ENCODE results near the gene RAB43. TPM values are rescaled to one million over a fixed set of nuclear protein-coding genes. Genes with fewer than 3 reads are reported as not detected.

The RAB43 gene
- polyA plus RNA-seq, 1 of the 3 experiments (the other 2 are of a cell fraction), result 9.5 TPM

DNA sequence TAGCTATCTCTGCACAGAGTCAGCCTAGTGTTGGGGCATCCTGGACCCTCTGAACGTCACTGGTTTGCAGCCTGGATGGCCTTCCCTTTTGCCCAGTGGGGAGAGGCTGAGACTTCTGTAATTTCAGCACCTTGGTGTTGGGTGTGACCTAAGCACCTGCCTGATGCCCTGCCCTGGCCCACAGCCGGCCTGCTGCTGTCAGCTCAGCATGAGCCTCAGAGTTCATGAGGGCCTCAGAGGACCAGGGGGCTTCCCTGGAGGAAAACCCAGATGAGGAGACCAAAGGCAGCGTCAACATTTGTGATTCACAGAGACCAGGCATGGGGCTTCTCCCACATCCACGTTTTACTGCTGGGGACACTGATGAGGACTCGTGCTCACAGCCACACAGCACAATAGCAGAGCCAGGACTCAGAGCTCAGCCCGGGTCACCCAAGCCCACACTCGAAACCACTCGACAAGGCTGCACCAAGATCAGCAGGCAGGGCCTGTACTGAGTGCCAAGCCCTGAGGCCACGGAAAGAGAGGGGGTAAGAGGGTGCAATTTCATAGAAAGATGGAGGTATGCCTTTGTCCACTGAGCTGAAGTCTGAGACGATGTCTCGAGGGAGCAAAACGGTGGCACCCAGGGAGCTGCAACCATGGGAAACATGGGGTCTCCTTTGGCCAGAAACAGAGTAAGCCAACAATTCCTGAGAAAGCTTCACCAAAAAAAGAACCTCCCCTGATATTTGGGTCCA lies 70.9 kb downstream of the RAB43 start (continued):
- TF ChIP-seq MEF2A (IDR thresholded peaks at IDR 0.05; ENCODE audit: borderline replicate concordance, low read depth), result no peak

DNA sequence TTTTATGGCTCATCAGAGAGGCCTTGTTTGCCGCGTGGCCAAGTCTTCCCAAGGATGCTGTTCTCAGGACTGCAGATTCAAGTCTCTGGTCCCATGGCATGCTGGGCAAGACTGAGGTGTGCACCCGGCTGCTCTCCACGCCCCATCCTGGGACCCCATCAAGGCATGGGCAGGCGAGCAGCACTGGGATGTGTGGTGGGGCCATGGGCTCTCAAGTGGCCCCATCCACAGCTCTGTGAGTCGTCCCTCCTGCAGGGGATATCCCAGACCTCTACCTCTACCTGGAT lies 74.1 kb downstream of the RAB43 start:
- DNase-seq, result no peak
- 92% methylated on average over 2 of the region's 6 CpGs for WGBS (ENCODE audit: low lambda C conversion rate)
- ChIA-PET CTCF (interaction anchor here (1.2 to 1.5 kb wide), 2 partner anchors 21 to 77 kb away, joined by 5 read pairs; no protein-coding TSS in a partner anchor), POLR2A (no interaction called here)
- Histone ChIP-seq H3K27me3 (ENCODE audit: insufficient read depth) (no peaks in the 10 kb centered on the region), H3K9me3 (0 out of 2 replicates have a peak, but pooled peaks cover 3% of the 10 kb centered on the region), H2AFZ (ENCODE audit: low read depth) (no peak overlapping the region), H3K9me2 (no peaks in the 10 kb centered on the region), H3K36me3 (replicated peaks in 1 of 2; ENCODE audit: control insufficient read depth in 1 of 2, insufficient read depth in 2 of 2, low read length in 1 of 2) (no peaks in the 10 kb centered on the region), H3F3A (replicated peaks; ENCODE audit: insufficient read depth) (no peaks in the 10 kb centered on the region), H3K4me1 (ENCODE audit: control insufficient read depth in 1 of 2, insufficient read depth in 2 of 2, low read depth in 1 of 2, low read length in 1 of 2) (peaks cover 0 to 7% of the 10 kb centered on the region in 2 experiments; a peak in 1 of 4 replicates), H3K27ac (ENCODE audit: low read depth in 2 of 2, low read length in 1 of 2) (no peak overlapping the region), H4K20me1 (ENCODE audit: insufficient read depth) (no peaks in the 10 kb centered on the region), H3K4me3 (ENCODE audit: low read depth in 2 of 2, low read length in 1 of 2) (no peak overlapping the region), H3K79me2 (ENCODE audit: insufficient read depth) (no peaks in the 10 kb centered on the region), H3K9ac (no peak overlapping the region), H3K4me2 (no peak overlapping the region)
- TF ChIP-seq SMC3 (IDR thresholded peaks at IDR 0.05; ENCODE audit: low read depth, low read length), result no peak
- TF ChIP-seq TAF1 (IDR thresholded peaks at IDR 0.05; ENCODE audit: borderline replicate concordance, low read depth, low read length), result no peak
- TF ChIP-seq TCF12 (IDR thresholded peaks at IDR 0.05), result no peak
- no peak for TF ChIP-seq GABPA (IDR thresholded peaks at IDR 0.05; ENCODE audit: low read depth)
- TF ChIP-seq RXRA (IDR thresholded peaks at IDR 0.05; ENCODE audit: borderline replicate concordance, low read depth), result no peak
- TF ChIP-seq EZH2phosphoT487 (IDR thresholded peaks at IDR 0.05; ENCODE audit: borderline replicate concordance, low read depth), result no peak
- TF ChIP-seq JUND (IDR thresholded peaks at IDR 0.05), result no peak

DNA sequence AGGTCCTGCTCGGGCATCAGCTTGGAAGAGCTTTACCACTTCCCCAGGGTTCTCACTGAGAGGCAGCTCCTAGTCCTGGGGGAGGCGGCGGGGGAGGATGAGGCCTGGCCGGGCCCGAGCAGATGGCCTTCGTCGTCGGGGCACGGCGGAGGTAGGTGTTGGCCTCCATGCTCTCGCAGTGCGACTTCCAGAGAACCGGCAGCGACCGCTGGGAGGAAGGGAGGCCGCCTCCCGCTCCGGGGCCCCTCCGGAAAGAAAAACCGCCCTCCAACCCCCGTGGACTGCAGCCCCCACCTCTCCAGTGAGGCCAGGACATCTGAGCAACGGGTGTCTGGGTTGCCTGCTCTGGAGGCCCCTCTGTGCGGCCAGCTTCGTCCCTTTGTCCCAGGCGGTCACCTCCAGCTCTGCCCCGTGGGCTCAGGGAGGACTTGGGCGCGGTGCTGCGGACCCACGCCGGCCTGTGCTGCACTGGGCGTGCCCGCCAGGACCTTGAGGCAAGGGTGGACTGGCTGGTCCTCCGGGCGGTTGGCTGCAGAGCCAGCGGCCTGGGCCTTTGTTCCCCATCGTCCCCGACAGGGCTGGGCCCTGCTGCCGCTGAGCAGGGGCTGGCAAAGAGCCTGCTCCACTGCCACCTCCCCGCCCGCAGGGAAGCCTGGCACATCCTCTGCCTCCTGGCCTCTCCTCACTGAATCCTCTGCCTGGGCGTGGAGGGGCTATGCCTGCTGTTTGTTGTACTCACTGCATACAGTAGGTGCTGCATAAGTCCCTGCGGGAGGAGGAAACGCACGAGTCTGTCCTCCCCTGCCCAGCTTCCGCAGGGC lies 74.7 kb downstream of the RAB43 start:
- Histone ChIP-seq H3K9me2 (no peaks in the 10 kb centered on the region), H3F3A (replicated peaks; ENCODE audit: insufficient read depth) (no peaks in the 10 kb centered on the region), H3K4me1 (ENCODE audit: control insufficient read depth in 1 of 2, insufficient read depth in 2 of 2, low read depth in 1 of 2, low read length in 1 of 2) (peaks cover 0 to 2% of the 10 kb centered on the region in 2 experiments; a peak in 1 of 4 replicates), H3K36me3 (replicated peaks in 1 of 2; ENCODE audit: control insufficient read depth in 1 of 2, insufficient read depth in 2 of 2, low read length in 1 of 2) (no peaks in the 10 kb centered on the region), H3K27me3 (ENCODE audit: insufficient read depth) (peaks cover 3% of the 10 kb centered on the region; the same call in 1 of the 2 replicates), H3K4me3 (ENCODE audit: low read depth in 2 of 2, low read length in 1 of 2) (no peak overlapping the region), H3K79me2 (ENCODE audit: insufficient read depth) (no peaks in the 10 kb centered on the region), H3K9me3 (0 out of 2 replicates have a peak, but pooled peaks cover 3% of the 10 kb centered on the region), H3K4me2 (no peak overlapping the region), H3K27ac (ENCODE audit: low read depth in 2 of 2, low read length in 1 of 2) (no peak overlapping the region), H4K20me1 (ENCODE audit: insufficient read depth) (no peaks in the 10 kb centered on the region), H3K9ac (no peak overlapping the region), H2AFZ (ENCODE audit: low read depth) (no peak overlapping the region)
- POLR2A ChIA-PET, result no interaction called here
- DNase-seq, result no peak
- CTCF ChIA-PET, result interaction anchor here (1.0 to 1.5 kb wide), 2 partner anchors 10 to 77 kb away, joined by 4 to 5 read pairs; no protein-coding TSS in a partner anchor
- 88% methylated on average over 11 of the region's 46 CpGs for WGBS (ENCODE audit: low lambda C conversion rate)
- no peak for TF ChIP-seq RXRA (IDR thresholded peaks at IDR 0.05; ENCODE audit: borderline replicate concordance, low read depth)
- TF ChIP-seq, protein P1, sequence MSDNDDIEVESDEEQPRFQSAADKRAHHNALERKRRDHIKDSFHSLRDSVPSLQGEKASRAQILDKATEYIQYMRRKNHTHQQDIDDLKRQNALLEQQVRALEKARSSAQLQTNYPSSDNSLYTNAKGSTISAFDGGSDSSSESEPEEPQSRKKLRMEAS (IDR thresholded peaks at IDR 0.05; ENCODE audit: low read depth), result no peak
- no peak for TF ChIP-seq POLR2AphosphoS5 (IDR thresholded peaks at IDR 0.05; ENCODE audit: low read depth, low read length)
- TF ChIP-seq TAF1 (IDR thresholded peaks at IDR 0.05; ENCODE audit: borderline replicate concordance, low read depth, low read length), result no peak
- TF ChIP-seq SMC3 (IDR thresholded peaks at IDR 0.05; ENCODE audit: low read depth, low read length), result no peak
- TF ChIP-seq JUND (IDR thresholded peaks at IDR 0.05), result no peak
- TF ChIP-seq MEF2A (IDR thresholded peaks at IDR 0.05; ENCODE audit: borderline replicate concordance, low read depth), result no peak
- no peak for TF ChIP-seq FOXJ3 (CRISPR knock-in tag; IDR thresholded peaks at IDR 0.05)
- TF ChIP-seq, protein P2, sequence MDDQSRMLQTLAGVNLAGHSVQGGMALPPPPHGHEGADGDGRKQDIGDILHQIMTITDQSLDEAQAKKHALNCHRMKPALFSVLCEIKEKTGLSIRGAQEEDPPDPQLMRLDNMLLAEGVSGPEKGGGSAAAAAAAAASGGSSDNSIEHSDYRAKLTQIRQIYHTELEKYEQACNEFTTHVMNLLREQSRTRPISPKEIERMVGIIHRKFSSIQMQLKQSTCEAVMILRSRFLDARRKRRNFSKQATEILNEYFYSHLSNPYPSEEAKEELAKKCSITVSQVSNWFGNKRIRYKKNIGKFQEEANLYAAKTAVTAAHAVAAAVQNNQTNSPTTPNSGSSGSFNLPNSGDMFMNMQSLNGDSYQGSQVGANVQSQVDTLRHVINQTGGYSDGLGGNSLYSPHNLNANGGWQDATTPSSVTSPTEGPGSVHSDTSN (IDR thresholded peaks at IDR 0.05), result no peak
- TF ChIP-seq, protein P3, sequence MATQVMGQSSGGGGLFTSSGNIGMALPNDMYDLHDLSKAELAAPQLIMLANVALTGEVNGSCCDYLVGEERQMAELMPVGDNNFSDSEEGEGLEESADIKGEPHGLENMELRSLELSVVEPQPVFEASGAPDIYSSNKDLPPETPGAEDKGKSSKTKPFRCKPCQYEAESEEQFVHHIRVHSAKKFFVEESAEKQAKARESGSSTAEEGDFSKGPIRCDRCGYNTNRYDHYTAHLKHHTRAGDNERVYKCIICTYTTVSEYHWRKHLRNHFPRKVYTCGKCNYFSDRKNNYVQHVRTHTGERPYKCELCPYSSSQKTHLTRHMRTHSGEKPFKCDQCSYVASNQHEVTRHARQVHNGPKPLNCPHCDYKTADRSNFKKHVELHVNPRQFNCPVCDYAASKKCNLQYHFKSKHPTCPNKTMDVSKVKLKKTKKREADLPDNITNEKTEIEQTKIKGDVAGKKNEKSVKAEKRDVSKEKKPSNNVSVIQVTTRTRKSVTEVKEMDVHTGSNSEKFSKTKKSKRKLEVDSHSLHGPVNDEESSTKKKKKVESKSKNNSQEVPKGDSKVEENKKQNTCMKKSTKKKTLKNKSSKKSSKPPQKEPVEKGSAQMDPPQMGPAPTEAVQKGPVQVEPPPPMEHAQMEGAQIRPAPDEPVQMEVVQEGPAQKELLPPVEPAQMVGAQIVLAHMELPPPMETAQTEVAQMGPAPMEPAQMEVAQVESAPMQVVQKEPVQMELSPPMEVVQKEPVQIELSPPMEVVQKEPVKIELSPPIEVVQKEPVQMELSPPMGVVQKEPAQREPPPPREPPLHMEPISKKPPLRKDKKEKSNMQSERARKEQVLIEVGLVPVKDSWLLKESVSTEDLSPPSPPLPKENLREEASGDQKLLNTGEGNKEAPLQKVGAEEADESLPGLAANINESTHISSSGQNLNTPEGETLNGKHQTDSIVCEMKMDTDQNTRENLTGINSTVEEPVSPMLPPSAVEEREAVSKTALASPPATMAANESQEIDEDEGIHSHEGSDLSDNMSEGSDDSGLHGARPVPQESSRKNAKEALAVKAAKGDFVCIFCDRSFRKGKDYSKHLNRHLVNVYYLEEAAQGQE (IDR thresholded peaks at IDR 0.05; ENCODE audit: low read depth, low read length), result no peak
- TF ChIP-seq GATA2 (CRISPR knock-in tag; IDR thresholded peaks at IDR 0.05), result no peak
- TF ChIP-seq, protein P4, sequence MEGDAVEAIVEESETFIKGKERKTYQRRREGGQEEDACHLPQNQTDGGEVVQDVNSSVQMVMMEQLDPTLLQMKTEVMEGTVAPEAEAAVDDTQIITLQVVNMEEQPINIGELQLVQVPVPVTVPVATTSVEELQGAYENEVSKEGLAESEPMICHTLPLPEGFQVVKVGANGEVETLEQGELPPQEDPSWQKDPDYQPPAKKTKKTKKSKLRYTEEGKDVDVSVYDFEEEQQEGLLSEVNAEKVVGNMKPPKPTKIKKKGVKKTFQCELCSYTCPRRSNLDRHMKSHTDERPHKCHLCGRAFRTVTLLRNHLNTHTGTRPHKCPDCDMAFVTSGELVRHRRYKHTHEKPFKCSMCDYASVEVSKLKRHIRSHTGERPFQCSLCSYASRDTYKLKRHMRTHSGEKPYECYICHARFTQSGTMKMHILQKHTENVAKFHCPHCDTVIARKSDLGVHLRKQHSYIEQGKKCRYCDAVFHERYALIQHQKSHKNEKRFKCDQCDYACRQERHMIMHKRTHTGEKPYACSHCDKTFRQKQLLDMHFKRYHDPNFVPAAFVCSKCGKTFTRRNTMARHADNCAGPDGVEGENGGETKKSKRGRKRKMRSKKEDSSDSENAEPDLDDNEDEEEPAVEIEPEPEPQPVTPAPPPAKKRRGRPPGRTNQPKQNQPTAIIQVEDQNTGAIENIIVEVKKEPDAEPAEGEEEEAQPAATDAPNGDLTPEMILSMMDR (IDR thresholded peaks at IDR 0.05), result no peak
- TF ChIP-seq FOSL2 (IDR thresholded peaks at IDR 0.05; ENCODE audit: borderline replicate concordance, low read depth), result no peak
